HCT116 (cell line): ENCODE measurements around the gene TMEM131. TPM values are rescaled to one million over a fixed set of nuclear protein-coding genes. Genes with fewer than 3 reads are reported as not detected.

Experiments
- ATAC-seq: fragments of 200-7000 bp; cut with Tn5 transposase; 2 replicates; pipeline ENCODE4 v1.9.1; 2020; ENCODE audit warnings: mild to moderate bottlenecking, moderate library complexity
- BruUV-seq: library from RNA; stranded (reverse); fragments of 400-500 nt; replicated peaks from 2 replicates; lab custom pipeline; 2021; lab: Mats Ljungman, UMichigan
- CTCF ChIA-PET: fragments of 300-600 bp; sonication (Branson Sonifier 250); formaldehyde crosslinking; loops from one replicate; lab custom pipeline; 2021; ENCODE audit warnings: antibody characterized with exemption; lab: Charles Lee
- POLR2A ChIA-PET: fragments of 300-600, 350-600 bp; sonication (Branson Sonifier 250); formaldehyde crosslinking; loops from one replicate; lab custom pipeline; 2021; ENCODE audit warnings: antibody characterized with exemption; lab: Charles Lee
- RAD21 ChIA-PET, 2 experiments: fragments of 300-600 bp; sonication (Branson Sonifier 250); formaldehyde crosslinking; loops; one replicate each; lab custom pipeline; 2023; ENCODE audit warnings: low total read pairs in 2 of 2; ENCODE audit not compliant: uncharacterized antibody in 2 of 2, unreplicated experiment in 2 of 2, low non-redundant PET in 1 of 2; lab: Charles Lee
- DNase-seq: peaks from one replicate; pipeline ENCODE4 v3.0.0-alpha.2; 2010; ENCODE audit warnings: low read depth, low spot score
- H2AFZ ChIP-seq: fragments of 200-600 bp; shearing (Covaris generic), sonication (generic); 2 replicates; pipeline ENCODE4 v1.6.1; 2017; ENCODE audit warnings: low read depth, mixed run types, mixed read lengths, antibody characterized with exemption, low read length; ENCODE audit not compliant: poor library complexity, severe bottlenecking
- H3K27ac ChIP-seq: 2 replicates; pipeline ENCODE4 v1.5.1; 2012; ENCODE audit warnings: low read depth, low read length
- H3K27me3 ChIP-seq: fragments of 200-600 bp; sonication (generic); 2 replicates; pipeline ENCODE4 v1.6.1; 2016; ENCODE audit warnings: mixed run types, low read length, mixed read lengths; ENCODE audit not compliant: insufficient read depth
- H3K36me3 ChIP-seq, 2 experiments: fragments of 200-500 bp in 1 of 2; fragments of 200-600 bp in 1 of 2; sonication (Bioruptor generic) in 1 of 2; sonication (generic) in 1 of 2; 2 replicates each; pipeline versions ENCODE4 v1.5.1 to v1.6.1; 2014 to 2016; ENCODE audit warnings: low read length in 2 of 2, inconsistent platforms in 1 of 2, mixed read lengths in 1 of 2, mixed run types in 1 of 2; ENCODE audit not compliant: insufficient read depth in 2 of 2, control insufficient read depth in 1 of 2
- H3K4me1 ChIP-seq, 2 experiments: fragments of 200-600 bp in 1 of 2; sonication (generic) in 1 of 2; 2 replicates each; pipeline versions ENCODE4 v1.5.1 to v1.6.1; 2012 to 2017; ENCODE audit warnings: low read length in 2 of 2, inconsistent platforms in 1 of 2, mild to moderate bottlenecking in 1 of 2, mixed read lengths in 1 of 2, mixed run types in 1 of 2, moderate library complexity in 1 of 2; ENCODE audit not compliant: insufficient read depth in 2 of 2, control insufficient read depth in 1 of 2
- H3K4me2 ChIP-seq: fragments of 200-600 bp; sonication (generic); 2 replicates; pipeline ENCODE4 v1.6.1; 2017; ENCODE audit warnings: mixed run types, low read length, mixed read lengths
- H3K4me3 ChIP-seq, 2 experiments: fragments of 200-600 bp in 1 of 2; sonication (generic) in 1 of 2; replicated peaks in 1 of 2; 2 replicates each; pipeline ENCODE4 v1.5.1; 2011 to 2016; ENCODE audit warnings: low read length in 2 of 2, control low read depth in 1 of 2, low read depth in 1 of 2, mild to moderate bottlenecking in 1 of 2, mixed read lengths in 1 of 2, mixed run types in 1 of 2
- H3K79me2 ChIP-seq: fragments of 200-600 bp; sonication (generic); 2 replicates; pipeline ENCODE4 v1.6.1; 2017; ENCODE audit warnings: mild to moderate bottlenecking, mixed run types, low read length, moderate library complexity, mixed read lengths; ENCODE audit not compliant: insufficient read depth
- H3K9ac ChIP-seq: fragments of 200-600 bp; sonication (generic); 2 replicates; pipeline ENCODE4 v1.6.1; 2016; ENCODE audit warnings: low read length, mixed read lengths
- H3K9me2 ChIP-seq: fragments of 200-600 bp; sonication (generic), shearing (Covaris generic); 2 replicates; pipeline ENCODE4 v1.6.1; 2017; ENCODE audit warnings: mixed run types, mild to moderate bottlenecking, moderate library complexity; ENCODE audit not compliant: insufficient read depth
- H3K9me3 ChIP-seq, 2 experiments: fragments of 200-500 bp in 1 of 2; fragments of 200-600 bp in 1 of 2; sonication (Bioruptor generic) in 1 of 2; sonication (generic) in 1 of 2; 2 replicates each; pipeline ENCODE4 v1.6.1; 2014 to 2017; ENCODE audit warnings: low read length in 2 of 2, mixed read lengths in 2 of 2, inconsistent platforms in 1 of 2, low read depth in 1 of 2, mild to moderate bottlenecking in 1 of 2, mixed run types in 1 of 2, moderate library complexity in 1 of 2; ENCODE audit not compliant: control insufficient read depth in 1 of 2, insufficient read depth in 1 of 2
- H4K20me1 ChIP-seq: fragments of 200-600 bp; sonication (generic), shearing (Covaris generic); 2 replicates; pipeline ENCODE4 v1.6.1; 2017; ENCODE audit warnings: mixed run types, mild to moderate bottlenecking, moderate library complexity; ENCODE audit not compliant: insufficient read depth
- EGR1 ChIP-seq: IDR thresholded peaks from 2 replicates; pipeline ENCODE4 v1.6.1; 2012; ENCODE audit warnings: low read depth
- POLR2AphosphoS5 ChIP-seq: IDR thresholded peaks from 2 replicates; pipeline ENCODE4 v1.6.1; 2011; ENCODE audit warnings: mild to moderate bottlenecking, low read depth, low read length, moderate library complexity
- SIN3A ChIP-seq: IDR thresholded peaks from 2 replicates; pipeline ENCODE4 v1.6.1; 2012; ENCODE audit warnings: low read depth
- intact Hi-C: fragments of 100-400 bp; cut with micrococcal nuclease; formaldehyde crosslinking; loops from 2 replicates; pipeline ENCODE4 v1.10.0; 2022
- total RNA-seq: library from RNA; stranded (reverse); gene quantifications from one replicate; pipeline ENCODE4 v1.2.1, GENCODE V29; 2021; ENCODE audit not compliant: unreplicated experiment
- TF ChIP-seq, protein P1 (sequence below): IDR thresholded peaks from 2 replicates; pipeline ENCODE4 v1.6.1; 2012
- TF ChIP-seq, protein P2 (sequence below): IDR thresholded peaks from 2 replicates; pipeline ENCODE4 v1.6.1; 2012
- TF ChIP-seq, protein P3 (sequence below): IDR thresholded peaks from 2 replicates; pipeline ENCODE4 v1.6.1; 2012; ENCODE audit warnings: low read depth

Gene TMEM131
- total RNA-seq, 1 experiment from 2014 or later = 51.5 TPM

DNA sequence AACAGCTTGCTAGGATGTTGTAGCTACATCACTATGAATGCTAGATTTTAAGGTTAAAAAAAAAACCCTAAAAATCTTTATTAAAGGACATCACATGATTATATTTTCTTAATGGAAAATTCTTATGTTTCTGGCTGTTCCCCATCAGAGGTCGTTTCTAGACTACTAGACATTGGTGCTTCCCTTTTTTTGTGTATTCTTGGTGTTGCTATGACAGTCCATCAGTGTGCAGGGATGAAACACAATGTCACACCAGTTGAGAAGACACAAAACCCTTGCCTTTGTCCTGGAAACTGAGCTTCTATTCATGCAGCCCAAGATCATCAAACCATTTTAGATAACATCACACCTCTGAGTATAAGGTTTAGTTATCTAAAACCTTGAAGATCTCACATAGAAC, 19.9 kb upstream of the TMEM131 start:
- Histone ChIP-seq H3K9ac (no peak overlapping the region), H3K27ac (no peak overlapping the region), H3K9me3 (no peaks in the 10 kb centered on the region), H3K36me3 (no peaks in the 10 kb centered on the region), H3K27me3 (no peaks in the 10 kb centered on the region), H3K4me1 (no peaks in the 10 kb centered on the region), H4K20me1 (no peaks in the 10 kb centered on the region), H3K4me2 (no peak overlapping the region), H3K79me2 (no peaks in the 10 kb centered on the region), H3K4me3 (no peak overlapping the region), H3K9me2 (no peaks in the 10 kb centered on the region), H2AFZ (no peak overlapping the region)
- no peak for TF ChIP-seq EGR1
- TF ChIP-seq, protein P1, sequence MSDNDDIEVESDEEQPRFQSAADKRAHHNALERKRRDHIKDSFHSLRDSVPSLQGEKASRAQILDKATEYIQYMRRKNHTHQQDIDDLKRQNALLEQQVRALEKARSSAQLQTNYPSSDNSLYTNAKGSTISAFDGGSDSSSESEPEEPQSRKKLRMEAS = no peak
- TF ChIP-seq, protein P2, sequence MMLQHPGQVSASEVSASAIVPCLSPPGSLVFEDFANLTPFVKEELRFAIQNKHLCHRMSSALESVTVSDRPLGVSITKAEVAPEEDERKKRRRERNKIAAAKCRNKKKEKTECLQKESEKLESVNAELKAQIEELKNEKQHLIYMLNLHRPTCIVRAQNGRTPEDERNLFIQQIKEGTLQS = no peak
- RAD21 ChIA-PET = no interaction called here
- ATAC-seq (no peak), DNase-seq (no peak)
- BruUV-seq = no TSS peak
- CTCF ChIA-PET = no interaction called here
- intact Hi-C loops = no loop called here
- POLR2A ChIA-PET = no interaction called here

DNA sequence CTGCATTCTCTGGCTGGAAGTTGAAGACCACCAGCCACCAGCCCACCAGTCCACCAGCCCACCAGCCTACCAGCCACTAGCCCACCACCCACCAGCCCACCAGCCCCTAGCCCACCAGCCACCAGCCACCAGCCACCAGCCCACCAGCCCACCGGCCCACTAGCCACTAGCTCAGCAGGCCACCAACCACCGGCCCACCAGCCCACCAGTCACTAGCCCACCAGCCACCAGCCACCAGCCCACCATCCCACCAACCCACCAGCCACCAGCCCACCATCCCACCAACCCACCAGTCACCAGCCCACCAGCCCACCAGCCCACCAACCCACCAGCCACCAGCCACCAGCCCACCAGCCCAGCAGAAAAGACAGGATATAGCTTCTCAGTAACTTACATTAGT, 18.6 kb upstream of the TMEM131 start:
- no peaks in the 10 kb centered on the region for H3K9me3 ChIP-seq
- H3K27me3 ChIP-seq = no peaks in the 10 kb centered on the region
- H4K20me1 ChIP-seq = no peaks in the 10 kb centered on the region
- TF ChIP-seq, protein P3, sequence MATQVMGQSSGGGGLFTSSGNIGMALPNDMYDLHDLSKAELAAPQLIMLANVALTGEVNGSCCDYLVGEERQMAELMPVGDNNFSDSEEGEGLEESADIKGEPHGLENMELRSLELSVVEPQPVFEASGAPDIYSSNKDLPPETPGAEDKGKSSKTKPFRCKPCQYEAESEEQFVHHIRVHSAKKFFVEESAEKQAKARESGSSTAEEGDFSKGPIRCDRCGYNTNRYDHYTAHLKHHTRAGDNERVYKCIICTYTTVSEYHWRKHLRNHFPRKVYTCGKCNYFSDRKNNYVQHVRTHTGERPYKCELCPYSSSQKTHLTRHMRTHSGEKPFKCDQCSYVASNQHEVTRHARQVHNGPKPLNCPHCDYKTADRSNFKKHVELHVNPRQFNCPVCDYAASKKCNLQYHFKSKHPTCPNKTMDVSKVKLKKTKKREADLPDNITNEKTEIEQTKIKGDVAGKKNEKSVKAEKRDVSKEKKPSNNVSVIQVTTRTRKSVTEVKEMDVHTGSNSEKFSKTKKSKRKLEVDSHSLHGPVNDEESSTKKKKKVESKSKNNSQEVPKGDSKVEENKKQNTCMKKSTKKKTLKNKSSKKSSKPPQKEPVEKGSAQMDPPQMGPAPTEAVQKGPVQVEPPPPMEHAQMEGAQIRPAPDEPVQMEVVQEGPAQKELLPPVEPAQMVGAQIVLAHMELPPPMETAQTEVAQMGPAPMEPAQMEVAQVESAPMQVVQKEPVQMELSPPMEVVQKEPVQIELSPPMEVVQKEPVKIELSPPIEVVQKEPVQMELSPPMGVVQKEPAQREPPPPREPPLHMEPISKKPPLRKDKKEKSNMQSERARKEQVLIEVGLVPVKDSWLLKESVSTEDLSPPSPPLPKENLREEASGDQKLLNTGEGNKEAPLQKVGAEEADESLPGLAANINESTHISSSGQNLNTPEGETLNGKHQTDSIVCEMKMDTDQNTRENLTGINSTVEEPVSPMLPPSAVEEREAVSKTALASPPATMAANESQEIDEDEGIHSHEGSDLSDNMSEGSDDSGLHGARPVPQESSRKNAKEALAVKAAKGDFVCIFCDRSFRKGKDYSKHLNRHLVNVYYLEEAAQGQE = no peak
- TF ChIP-seq POLR2AphosphoS5 = no peak
- TF ChIP-seq SIN3A = no peak
- TF ChIP-seq, protein P2 = no peak
- no TSS peak for BruUV-seq
- no peak overlapping the region for H3K4me2 ChIP-seq
- H3K4me3 ChIP-seq = no peak overlapping the region
- no peaks in the 10 kb centered on the region for H3K79me2 ChIP-seq
- CTCF ChIA-PET = no interaction called here
- no peak overlapping the region for H3K9ac ChIP-seq
- no peaks in the 10 kb centered on the region for H3K4me1 ChIP-seq
- no peak overlapping the region for H2AFZ ChIP-seq
- no peaks in the 10 kb centered on the region for H3K9me2 ChIP-seq
- POLR2A ChIA-PET = no interaction called here
- RAD21 ChIA-PET = no interaction called here
- H3K36me3 ChIP-seq = no peaks in the 10 kb centered on the region
- DNase-seq = no peak
- no peak overlapping the region for H3K27ac ChIP-seq
- ATAC-seq = no peak
- intact Hi-C loops = no loop called here
